ES-I3 (cell line): Measurements from ENCODE around the gene LIME1.

Experiments
- H3K36me3 ChIP-seq: 2 replicates; pipeline ENCODE4 v1.6.1; 2013; ENCODE audit warnings: mild to moderate bottlenecking, low read length, control low read depth, moderate library complexity; ENCODE audit not compliant: insufficient read depth
- H3K4me1 ChIP-seq: 2 replicates; pipeline ENCODE4 v1.6.1; 2013; ENCODE audit warnings: mild to moderate bottlenecking, control low read depth, low read length; ENCODE audit not compliant: insufficient read depth
- H3K9ac ChIP-seq: 2 replicates; pipeline ENCODE4 v1.6.1; 2013; ENCODE audit warnings: low read depth, mild to moderate bottlenecking, low read length, moderate library complexity
- H3K9me3 ChIP-seq: 2 replicates; pipeline ENCODE4 v1.6.1; 2013; ENCODE audit warnings: mild to moderate bottlenecking, low read length, moderate library complexity; ENCODE audit not compliant: control insufficient read depth, insufficient read depth

LIME1 gene

DNA sequence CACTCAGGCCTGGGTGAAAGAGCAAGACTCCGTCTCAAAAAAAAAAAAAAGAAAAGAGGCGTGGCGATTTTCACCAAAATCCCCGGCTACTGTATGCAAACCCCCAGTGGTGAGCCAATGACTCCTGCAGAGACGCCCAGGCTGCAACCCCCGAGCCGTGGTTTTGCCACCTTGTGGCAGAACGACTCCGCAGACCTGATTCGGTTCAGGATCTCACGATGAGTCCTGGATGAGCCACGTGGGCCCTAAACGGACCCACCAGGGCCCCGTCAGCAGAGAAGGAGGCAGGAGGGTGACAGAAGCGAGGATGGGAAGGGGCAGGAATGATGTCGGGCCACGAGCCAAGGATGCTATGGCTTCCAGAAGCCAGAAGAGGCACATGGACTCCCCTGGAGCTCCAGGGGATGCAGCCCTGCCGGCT lies 45.6 kb downstream of the LIME1 start:
- H3K4me1 ChIP-seq, result peaks cover 14% of the 10 kb centered on the region
- H3K36me3 ChIP-seq, result no peaks in the 10 kb centered on the region
- H3K9ac ChIP-seq, result no peak overlapping the region
- H3K9me3 ChIP-seq, result no peaks in the 10 kb centered on the region

DNA sequence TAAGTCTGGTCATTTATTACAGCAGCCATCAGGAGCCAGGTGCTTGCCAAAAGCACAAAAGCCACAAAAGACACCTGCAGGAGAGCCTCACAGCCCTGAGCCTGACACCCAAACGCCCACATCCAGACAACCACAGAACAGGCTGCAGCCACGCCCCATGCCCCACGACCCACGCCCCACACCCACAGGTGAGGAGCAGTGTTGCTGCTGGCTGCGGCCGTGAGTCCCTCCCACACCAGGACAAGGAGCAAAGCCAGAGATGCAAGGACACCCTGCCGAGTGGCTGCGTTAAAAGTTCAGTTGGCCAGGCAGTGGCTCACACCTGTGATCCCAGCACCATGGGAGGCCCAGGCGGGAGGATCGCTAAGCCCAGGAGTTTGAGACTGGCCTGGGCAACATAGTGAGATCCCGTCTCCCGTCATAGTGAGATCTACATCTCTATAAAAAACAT lies 46.1 kb downstream of the LIME1 start:
- H3K4me1 ChIP-seq, result peaks cover 10% of the 10 kb centered on the region
- no peak overlapping the region for H3K9ac ChIP-seq
- H3K36me3 ChIP-seq, result no peaks in the 10 kb centered on the region
- no peaks in the 10 kb centered on the region for H3K9me3 ChIP-seq

DNA sequence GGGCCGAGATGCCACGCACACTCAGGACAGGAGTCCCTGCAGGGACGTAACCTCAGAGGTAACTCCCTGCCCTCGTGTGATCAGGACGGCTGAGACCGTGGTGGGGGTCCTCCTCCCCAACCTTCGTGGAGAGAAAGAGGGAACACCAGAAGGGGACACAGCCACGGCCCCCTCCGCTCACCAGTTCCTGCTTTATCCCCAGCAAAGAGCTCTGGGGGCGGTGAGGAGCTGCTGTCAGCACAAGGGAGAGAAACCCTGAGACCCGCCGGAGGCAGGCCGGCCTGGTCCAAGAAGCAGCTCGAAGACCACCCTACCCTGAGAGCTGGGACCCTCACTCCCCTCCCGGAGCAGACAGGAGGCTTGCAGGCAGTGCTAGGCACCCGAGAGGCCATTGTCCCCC lies 47.5 kb downstream of the LIME1 start:
- Histone ChIP-seq H3K9ac (no peak overlapping the region), H3K9me3 (no peaks in the 10 kb centered on the region), H3K36me3 (no peaks in the 10 kb centered on the region), H3K4me1 (no peaks in the 10 kb centered on the region)

DNA sequence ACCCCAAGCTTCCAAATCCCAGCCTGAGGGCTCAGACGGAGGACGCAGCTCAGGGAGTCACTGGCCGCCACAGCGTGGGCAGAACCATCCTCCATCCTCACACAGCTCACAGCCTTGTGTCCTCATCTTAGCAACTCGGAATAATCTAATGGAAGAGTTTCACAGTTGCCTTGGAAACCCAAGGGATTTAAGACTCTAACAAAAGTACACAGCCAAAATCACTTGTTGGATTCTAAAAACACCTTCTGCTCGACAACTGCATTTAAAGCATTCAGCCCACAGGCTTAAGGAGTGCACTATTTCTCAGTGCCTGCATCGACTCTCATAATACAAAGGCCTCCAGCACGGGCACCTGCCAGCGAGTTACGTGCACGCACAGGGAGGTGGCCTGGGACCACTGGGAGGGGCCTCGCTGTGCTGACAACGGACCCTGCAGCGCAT lies 49.2 kb downstream of the LIME1 start:
- Histone ChIP-seq H3K9me3 (no peaks in the 10 kb centered on the region), H3K4me1 (no peaks in the 10 kb centered on the region), H3K9ac (no peak overlapping the region), H3K36me3 (no peaks in the 10 kb centered on the region)

DNA sequence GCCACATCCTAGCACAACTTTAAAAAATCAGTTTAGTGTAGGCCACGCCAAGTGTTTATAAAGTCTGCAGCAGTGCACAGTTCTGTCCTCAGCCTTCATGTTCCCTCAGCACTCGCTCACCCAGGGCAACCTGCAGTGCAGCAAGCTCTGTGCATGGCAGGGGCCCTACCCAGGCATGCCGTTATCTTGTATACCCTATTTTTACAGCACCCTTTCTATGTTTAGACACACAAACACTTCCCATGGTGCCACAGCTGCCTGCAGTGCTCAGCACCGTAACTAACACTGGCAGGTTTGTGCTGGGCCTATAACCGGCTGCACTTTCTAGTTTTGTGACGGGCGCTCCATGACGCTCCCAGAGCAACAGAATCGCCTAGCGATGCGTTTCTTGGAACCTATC lies 50.8 kb downstream of the LIME1 start:
- no peak overlapping the region for H3K9ac ChIP-seq
- H3K9me3 ChIP-seq, result no peaks in the 10 kb centered on the region
- H3K4me1 ChIP-seq, result no peaks in the 10 kb centered on the region; the same call in 1 of the 2 replicates
- H3K36me3 ChIP-seq, result no peaks in the 10 kb centered on the region

DNA sequence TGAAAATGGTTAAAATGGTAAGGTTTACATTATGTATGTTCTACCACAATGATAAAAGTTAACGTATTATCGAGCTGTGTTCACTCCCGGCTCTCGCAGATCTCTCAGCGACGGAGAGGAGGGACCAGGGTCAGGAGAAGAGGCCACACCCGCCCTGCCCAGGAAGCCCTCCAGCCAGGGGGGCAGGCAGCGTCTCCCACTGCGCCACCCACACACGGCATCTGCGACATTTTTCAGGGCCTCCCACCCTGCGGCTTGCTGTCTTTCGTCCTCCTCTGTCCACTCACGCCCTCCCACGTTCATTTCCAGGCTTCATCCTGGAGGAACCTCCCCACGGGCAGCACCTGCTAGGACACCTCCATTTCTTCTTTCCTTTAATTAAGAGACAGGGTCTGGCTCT lies 51.3 kb downstream of the LIME1 start:
- H3K9me3 ChIP-seq, result no peaks in the 10 kb centered on the region
- H3K4me1 ChIP-seq, result no peaks in the 10 kb centered on the region; the same call in 1 of the 2 replicates
- no peaks in the 10 kb centered on the region for H3K36me3 ChIP-seq
- no peak overlapping the region for H3K9ac ChIP-seq
